ENCODE results near the gene LGMN.

- no peak for TF ChIP-seq CTCF (conservative IDR thresholded peaks at IDR 0.05; ENCODE audit: low read length)
- TF ChIP-seq EZH2phosphoT487 (IDR thresholded peaks at IDR 0.05; ENCODE audit: borderline replicate concordance, low read depth, low read length) = no peak
Measured at GRCh38 chr14:92794961-92795360, 46.5 kb upstream of the LGMN start.
